HUES48 (cell line): Measurements from ENCODE around the gene SRL.

Experiments used
- H3K27ac ChIP-seq: one replicate; pipeline ENCODE4 v1.7.0; 2013; ENCODE audit warnings: low read depth, low read length, inconsistent platforms
- H3K27me3 ChIP-seq: 2 replicates; pipeline ENCODE4 v1.6.1; 2013; ENCODE audit warnings: mild to moderate bottlenecking, low read length; ENCODE audit not compliant: control insufficient read depth, insufficient read depth
- H3K36me3 ChIP-seq: 2 replicates; pipeline ENCODE4 v1.6.1; 2013; ENCODE audit warnings: low read length; ENCODE audit not compliant: control insufficient read depth, insufficient read depth
- H3K4me1 ChIP-seq: 2 replicates; pipeline ENCODE4 v1.6.1; 2013; ENCODE audit warnings: mild to moderate bottlenecking, low read length; ENCODE audit not compliant: control insufficient read depth, insufficient read depth
- H3K4me3 ChIP-seq: 2 replicates; pipeline ENCODE4 v1.5.1; 2013; ENCODE audit warnings: mild to moderate bottlenecking, low read depth, low read length
- H3K9ac ChIP-seq: 2 replicates; pipeline ENCODE4 v1.6.1; 2013; ENCODE audit warnings: mild to moderate bottlenecking, low read depth, low read length, moderate library complexity
- H3K9me3 ChIP-seq: 2 replicates; pipeline ENCODE4 v1.6.1; 2013; ENCODE audit warnings: low read length; ENCODE audit not compliant: control insufficient read depth, insufficient read depth

The SRL gene

DNA sequence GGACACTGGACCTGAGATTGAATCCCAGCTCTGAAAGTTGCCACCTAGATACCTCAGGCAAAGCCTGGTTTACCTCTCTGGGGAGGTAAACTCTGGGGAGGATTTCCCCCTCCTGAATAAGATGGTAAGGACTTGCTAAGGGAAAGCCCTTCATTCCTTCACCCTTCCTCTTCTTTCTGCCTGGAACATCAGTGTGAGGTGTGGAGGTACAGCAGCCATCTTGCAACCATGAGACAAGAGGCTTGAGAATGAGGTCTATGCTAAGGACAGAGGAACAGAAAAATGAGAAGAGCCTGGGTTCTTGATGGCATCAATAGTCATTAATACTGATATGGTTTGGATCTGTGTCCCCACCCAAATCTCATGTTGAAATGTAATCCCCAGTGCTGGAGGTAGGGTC is 101.9 kb downstream of the SRL start:
- H3K4me1 ChIP-seq = no peaks in the 10 kb centered on the region
- H3K9me3 ChIP-seq = no peaks in the 10 kb centered on the region
- peaks cover 13% of the 10 kb centered on the region for H3K27me3 ChIP-seq
- no peak overlapping the region for H3K27ac ChIP-seq
- H3K4me3 ChIP-seq = no peak overlapping the region
- no peak overlapping the region for H3K9ac ChIP-seq
- H3K36me3 ChIP-seq = no peaks in the 10 kb centered on the region
